ENCODE data around the gene KIF17.

Gene KIF17

DNA sequence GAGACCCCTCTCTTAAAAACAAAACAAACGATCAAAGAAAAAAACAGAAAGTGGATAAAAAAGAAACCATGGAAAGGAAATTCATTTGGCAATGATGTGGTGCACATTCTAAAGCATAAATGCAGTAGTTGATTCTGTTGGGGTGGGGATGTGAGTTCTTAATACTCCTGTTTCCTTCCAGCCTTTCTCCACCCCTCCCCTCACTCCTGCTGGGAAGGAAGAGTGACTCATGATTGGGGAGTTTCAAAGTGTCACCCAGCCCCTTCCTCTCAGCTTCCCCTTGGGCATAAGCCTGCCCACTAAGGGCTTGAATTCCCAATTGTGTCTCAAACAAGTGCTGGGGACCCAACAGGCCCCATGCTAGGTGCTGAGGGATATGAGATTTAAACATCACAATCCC lies 91.3 kb downstream of the KIF17 start:
- H3K27me3 ChIP-seq (ENCODE audit: control insufficient read depth, insufficient read depth, low read length) = no peaks in the 10 kb centered on the region
- no peak overlapping the region for H3K4me3 ChIP-seq (ENCODE audit: low read length)
- H3K9me3 ChIP-seq (ENCODE audit: control insufficient read depth, low read depth, low read length) = no peaks in the 10 kb centered on the region
- H3K36me3 ChIP-seq (ENCODE audit: control insufficient read depth, low read depth, low read length) = no peaks in the 10 kb centered on the region
- H3K4me1 ChIP-seq (ENCODE audit: control insufficient read depth, low read depth, low read length) = peaks cover 19% of the 10 kb centered on the region
- no peak overlapping the region for H3K27ac ChIP-seq (ENCODE audit: low read length)
- H3K9ac ChIP-seq (ENCODE audit: low read length) = no peak overlapping the region

DNA sequence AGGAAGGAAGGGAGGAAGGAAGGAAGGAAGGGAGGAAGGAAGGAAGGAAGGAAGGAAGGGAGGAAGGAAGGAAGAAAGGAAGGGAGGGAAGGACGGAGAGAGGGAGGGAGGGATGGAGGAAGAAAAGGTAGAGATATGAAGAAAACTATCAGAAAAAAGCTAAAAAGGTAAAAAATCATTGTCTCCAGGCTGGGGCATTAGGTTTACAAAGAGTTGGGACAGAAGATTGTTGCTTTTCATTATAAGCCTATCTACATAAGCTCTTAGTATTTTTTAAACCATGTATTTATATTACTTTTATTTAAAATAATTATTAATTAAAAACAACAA lies 91.7 kb downstream of the KIF17 start:
- Histone ChIP-seq H3K27me3 (ENCODE audit: control insufficient read depth, insufficient read depth, low read length) (no peaks in the 10 kb centered on the region), H3K36me3 (ENCODE audit: control insufficient read depth, low read depth, low read length) (no peaks in the 10 kb centered on the region), H3K4me1 (ENCODE audit: control insufficient read depth, low read depth, low read length) (peaks cover 19% of the 10 kb centered on the region), H3K9ac (ENCODE audit: low read length) (no peak overlapping the region), H3K9me3 (ENCODE audit: control insufficient read depth, low read depth, low read length) (no peaks in the 10 kb centered on the region), H3K27ac (ENCODE audit: low read length) (no peak overlapping the region), H3K4me3 (ENCODE audit: low read length) (no peak overlapping the region)

DNA sequence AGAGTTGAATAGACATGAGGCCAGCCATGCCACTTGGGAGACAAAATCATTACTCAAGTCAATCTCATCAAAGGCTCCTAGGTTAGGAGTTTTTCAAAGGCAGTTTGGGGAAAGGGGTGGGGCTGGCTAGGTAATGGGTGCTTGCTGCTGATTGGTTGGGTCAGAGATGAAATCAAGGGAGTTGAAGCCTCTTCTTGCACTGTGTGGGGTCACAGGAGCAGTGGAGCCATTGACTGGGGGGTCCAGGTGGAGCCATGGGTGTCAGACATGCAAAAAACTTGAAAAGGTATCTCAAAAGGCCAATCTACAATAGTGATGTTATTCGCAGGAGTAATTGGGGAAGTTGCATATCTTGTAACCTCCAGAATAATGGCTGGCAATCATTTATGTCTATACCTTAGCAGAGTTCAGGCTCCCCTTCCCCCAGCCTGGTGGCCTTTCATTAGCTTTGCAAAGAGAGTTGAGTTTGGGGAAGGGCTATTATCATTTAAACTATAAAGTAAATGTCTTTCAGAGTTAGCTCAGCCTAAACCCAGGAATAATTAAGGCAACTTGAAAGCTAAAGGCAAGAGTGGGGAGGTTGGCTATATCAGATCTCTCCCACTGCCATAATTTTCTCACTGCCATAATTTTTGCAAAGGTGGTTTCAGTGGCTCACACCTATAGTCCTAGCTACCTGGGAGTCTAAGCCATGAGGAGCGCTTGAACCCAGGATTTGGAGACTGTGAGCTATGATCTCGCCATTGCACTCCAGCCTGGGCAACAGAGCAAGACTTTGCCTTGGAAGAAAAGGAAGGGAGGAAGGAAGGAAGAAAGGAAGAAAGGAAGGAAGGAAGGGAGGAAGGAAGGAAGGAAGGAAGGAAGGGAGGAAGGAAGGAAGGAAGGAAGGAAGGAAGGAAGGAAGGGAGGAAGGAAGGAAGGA lies 92.4 kb downstream of the KIF17 start:
- peak overlapping the region; percentile 18 for H3K4me3 ChIP-seq (ENCODE audit: low read length)
- no peak overlapping the region for H3K9ac ChIP-seq (ENCODE audit: low read length)
- peaks cover 19% of the 10 kb centered on the region for H3K4me1 ChIP-seq (ENCODE audit: control insufficient read depth, low read depth, low read length)
- H3K27ac ChIP-seq (ENCODE audit: low read length) = peak overlapping the region; percentile 4
- no peaks in the 10 kb centered on the region for H3K27me3 ChIP-seq (ENCODE audit: control insufficient read depth, insufficient read depth, low read length)
- H3K9me3 ChIP-seq (ENCODE audit: control insufficient read depth, low read depth, low read length) = no peaks in the 10 kb centered on the region
- no peaks in the 10 kb centered on the region for H3K36me3 ChIP-seq (ENCODE audit: control insufficient read depth, low read depth, low read length)

DNA sequence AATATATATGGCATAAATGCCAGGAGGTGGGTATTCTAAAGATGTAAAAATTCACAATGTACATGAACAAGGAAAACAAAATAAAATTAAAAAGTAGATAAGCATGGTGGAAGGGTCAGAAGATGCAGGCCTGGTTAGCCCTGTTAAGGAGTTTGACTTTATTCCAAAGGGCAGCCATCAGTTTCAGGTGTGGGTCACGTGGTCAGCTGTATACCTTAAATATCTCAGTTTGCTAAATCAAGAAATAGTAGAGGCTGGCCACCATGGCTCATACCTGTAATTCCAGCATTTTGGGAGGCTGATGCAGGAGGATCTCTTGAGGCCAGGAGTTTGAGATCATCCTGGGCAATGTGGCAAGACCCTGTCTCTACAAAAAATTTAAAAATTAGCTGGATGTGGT lies 93.1 kb downstream of the KIF17 start:
- no peaks in the 10 kb centered on the region for H3K27me3 ChIP-seq (ENCODE audit: control insufficient read depth, insufficient read depth, low read length)
- H3K27ac ChIP-seq (ENCODE audit: low read length) = no peak overlapping the region
- H3K4me3 ChIP-seq (ENCODE audit: low read length) = no peak overlapping the region

DNA sequence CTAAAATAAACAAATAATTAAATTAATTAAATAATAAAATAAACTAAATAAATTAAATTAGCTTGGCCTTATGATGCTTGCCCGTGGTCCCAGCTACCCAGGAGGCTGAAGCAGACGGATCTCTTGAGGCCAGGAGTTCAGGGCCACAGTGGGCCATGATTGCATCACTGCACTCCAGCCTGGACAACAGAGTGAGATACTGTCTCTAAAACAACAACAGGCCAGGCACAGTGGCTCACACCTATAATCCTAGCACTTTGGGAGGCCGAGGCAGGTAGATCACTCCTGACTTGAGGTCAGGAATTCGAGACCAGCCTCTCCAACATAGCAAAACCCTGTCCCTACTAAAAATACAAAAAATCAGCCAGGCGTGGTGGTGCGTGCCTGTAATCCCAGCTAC lies 96.8 kb downstream of the KIF17 start:
- Histone ChIP-seq H3K27ac (ENCODE audit: low read length) (no peak overlapping the region), H3K9me3 (ENCODE audit: control insufficient read depth, low read depth, low read length) (no peaks in the 10 kb centered on the region), H3K27me3 (ENCODE audit: control insufficient read depth, insufficient read depth, low read length) (no peaks in the 10 kb centered on the region), H3K4me1 (ENCODE audit: control insufficient read depth, low read depth, low read length) (peaks cover 16% of the 10 kb centered on the region), H3K9ac (ENCODE audit: low read length) (no peak overlapping the region), H3K36me3 (ENCODE audit: control insufficient read depth, low read depth, low read length) (no peaks in the 10 kb centered on the region), H3K4me3 (ENCODE audit: low read length) (no peak overlapping the region)

More for the DNA sequence above, 93.1 kb downstream of the KIF17 start:
- Histone ChIP-seq H3K9me3 (ENCODE audit: control insufficient read depth, low read depth, low read length) (no peaks in the 10 kb centered on the region), H3K9ac (ENCODE audit: low read length) (no peak overlapping the region), H3K4me1 (ENCODE audit: control insufficient read depth, low read depth, low read length) (peaks cover 19% of the 10 kb centered on the region), H3K36me3 (ENCODE audit: control insufficient read depth, low read depth, low read length) (no peaks in the 10 kb centered on the region)

DNA sequence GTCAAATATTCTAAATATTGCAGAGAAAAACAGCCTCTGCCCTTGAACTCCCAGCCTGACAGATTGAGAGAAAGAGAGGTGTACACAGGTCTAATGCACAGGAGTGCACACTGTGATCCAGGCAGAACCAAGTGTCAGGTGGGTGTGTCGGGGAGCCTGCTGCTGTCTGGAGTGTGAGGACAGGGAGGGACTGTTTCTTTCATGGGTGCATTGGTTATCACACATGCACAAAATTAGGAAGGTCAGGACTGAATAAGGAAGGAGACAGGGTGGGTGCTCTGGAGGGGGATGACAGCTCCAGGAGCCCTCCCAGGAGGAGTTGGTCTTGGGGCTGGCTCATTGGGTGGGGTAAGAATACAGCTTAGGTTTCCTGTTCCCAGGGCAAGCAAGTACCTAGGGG lies 97.8 kb downstream of the KIF17 start:
- no peaks in the 10 kb centered on the region for H3K27me3 ChIP-seq (ENCODE audit: control insufficient read depth, insufficient read depth, low read length)
- no peaks in the 10 kb centered on the region for H3K36me3 ChIP-seq (ENCODE audit: control insufficient read depth, low read depth, low read length)
- H3K9me3 ChIP-seq (ENCODE audit: control insufficient read depth, low read depth, low read length) = no peaks in the 10 kb centered on the region
- no peak overlapping the region for H3K4me3 ChIP-seq (ENCODE audit: low read length)
- no peak overlapping the region for H3K9ac ChIP-seq (ENCODE audit: low read length)
- H3K4me1 ChIP-seq (ENCODE audit: control insufficient read depth, low read depth, low read length) = peaks cover 8% of the 10 kb centered on the region
- no peak overlapping the region for H3K27ac ChIP-seq (ENCODE audit: low read length)

DNA sequence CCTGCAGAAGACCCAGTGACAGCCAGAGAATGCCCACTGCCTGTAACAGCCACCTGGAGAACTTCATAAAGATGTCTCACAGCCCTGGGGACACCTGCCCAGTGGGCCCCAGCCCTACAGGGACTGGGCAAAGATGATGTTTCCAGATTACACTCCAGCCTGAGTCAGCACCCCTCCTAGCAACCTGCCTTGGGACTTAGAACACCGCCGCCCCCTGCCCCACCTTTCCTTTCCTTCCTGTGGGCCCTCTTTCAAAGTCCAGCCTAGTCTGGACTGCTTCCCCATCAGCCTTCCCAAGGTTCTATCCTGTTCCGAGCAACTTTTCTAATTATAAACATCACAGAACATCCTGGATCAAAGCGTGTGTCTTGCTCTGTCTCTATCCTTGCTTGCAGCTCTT lies 99.3 kb downstream of the KIF17 start:
- Histone ChIP-seq H3K36me3 (ENCODE audit: control insufficient read depth, low read depth, low read length) (no peaks in the 10 kb centered on the region), H3K27ac (ENCODE audit: low read length) (no peak overlapping the region)

DNA sequence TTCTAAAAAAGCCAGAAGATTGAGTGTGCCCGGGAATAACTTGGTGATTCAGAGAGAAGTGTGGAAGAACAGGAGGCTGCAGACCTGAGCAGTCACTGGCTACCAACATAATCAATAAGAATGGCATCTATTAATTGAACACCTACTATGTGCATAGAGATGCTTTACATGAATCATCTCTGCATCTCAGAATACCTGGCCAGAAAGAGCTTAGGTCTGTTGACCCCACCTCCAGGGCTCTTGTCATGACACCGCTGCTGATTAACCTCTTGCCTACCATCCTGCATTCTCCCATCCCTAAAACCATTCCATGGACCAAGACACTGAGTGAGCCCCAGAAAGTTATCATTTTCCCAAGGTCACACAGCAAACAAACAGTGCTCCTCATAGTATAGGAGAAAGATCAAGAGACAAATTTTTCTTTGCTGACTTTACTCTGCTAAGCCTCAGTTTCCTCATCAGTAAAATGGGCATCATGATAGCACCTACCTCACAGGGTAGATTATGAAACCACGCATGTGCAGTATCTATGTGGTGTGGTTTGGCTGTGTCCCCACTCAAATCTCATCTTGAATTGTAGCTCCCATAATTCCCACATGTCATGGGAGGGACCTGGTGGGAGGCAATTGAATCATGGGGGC lies 100.8 kb downstream of the KIF17 start:
- H3K4me3 ChIP-seq (ENCODE audit: low read length) = no peak overlapping the region
- no peaks in the 10 kb centered on the region for H3K27me3 ChIP-seq (ENCODE audit: control insufficient read depth, insufficient read depth, low read length)
- peaks cover 6% of the 10 kb centered on the region for H3K4me1 ChIP-seq (ENCODE audit: control insufficient read depth, low read depth, low read length)
- no peaks in the 10 kb centered on the region for H3K9me3 ChIP-seq (ENCODE audit: control insufficient read depth, low read depth, low read length)
- H3K9ac ChIP-seq (ENCODE audit: low read length) = no peak overlapping the region
- no peak overlapping the region for H3K27ac ChIP-seq (ENCODE audit: low read length)
- H3K36me3 ChIP-seq (ENCODE audit: control insufficient read depth, low read depth, low read length) = no peaks in the 10 kb centered on the region

More for the DNA sequence above, 99.3 kb downstream of the KIF17 start:
- H3K4me3 ChIP-seq (ENCODE audit: low read length) = no peak overlapping the region
- peaks cover 3% of the 10 kb centered on the region for H3K4me1 ChIP-seq (ENCODE audit: control insufficient read depth, low read depth, low read length)
- no peak overlapping the region for H3K9ac ChIP-seq (ENCODE audit: low read length)
- H3K27me3 ChIP-seq (ENCODE audit: control insufficient read depth, insufficient read depth, low read length) = no peaks in the 10 kb centered on the region
- H3K9me3 ChIP-seq (ENCODE audit: control insufficient read depth, low read depth, low read length) = no peaks in the 10 kb centered on the region

DNA sequence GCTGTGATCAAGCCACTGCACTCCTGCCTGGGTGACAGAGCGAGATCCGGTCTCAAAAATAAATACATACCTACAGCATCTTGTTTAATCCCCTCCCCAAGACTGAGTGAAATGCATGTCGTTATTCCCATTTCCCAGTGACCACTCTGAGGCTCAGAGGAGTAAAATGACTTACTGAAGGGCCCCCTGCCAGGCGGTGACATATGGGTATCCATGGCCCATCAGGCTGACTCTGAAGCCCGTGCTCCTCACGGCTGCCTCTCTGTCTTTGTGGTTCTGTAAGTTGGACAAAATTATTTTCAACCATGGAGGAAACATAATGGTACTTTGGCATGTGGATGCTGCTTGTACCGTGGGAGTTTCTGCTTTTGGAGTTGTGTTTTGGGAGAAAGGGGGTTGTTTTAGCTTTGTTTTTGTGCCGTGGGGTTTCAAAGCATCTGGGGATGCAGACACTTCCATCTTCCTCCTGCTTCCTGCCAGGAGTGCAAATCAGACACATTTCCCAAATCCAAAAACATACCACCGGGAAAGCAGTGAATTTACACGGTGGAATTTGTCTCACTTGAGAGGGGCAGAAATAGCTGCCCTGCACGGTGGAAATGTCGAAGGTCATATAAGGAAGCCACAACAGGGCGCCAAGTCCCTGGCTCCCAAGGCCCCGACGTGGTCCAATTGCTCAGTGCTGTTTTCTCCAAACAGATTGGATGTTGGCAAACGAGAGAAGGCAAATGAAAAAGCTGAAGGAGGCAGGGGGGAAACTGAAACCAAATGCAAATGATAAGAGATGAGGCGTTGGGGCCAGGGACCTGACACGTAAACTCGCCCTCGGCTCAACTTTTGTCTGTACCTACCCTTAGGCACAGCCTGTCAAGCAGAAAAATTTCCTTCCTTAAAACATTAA lies 101.6 kb downstream of the KIF17 start:
- H3K27ac ChIP-seq (ENCODE audit: low read length) = no peak overlapping the region
- H3K4me3 ChIP-seq (ENCODE audit: low read length) = no peak overlapping the region
- peaks cover 6% of the 10 kb centered on the region for H3K4me1 ChIP-seq (ENCODE audit: control insufficient read depth, low read depth, low read length)
- H3K36me3 ChIP-seq (ENCODE audit: control insufficient read depth, low read depth, low read length) = no peaks in the 10 kb centered on the region
- H3K9me3 ChIP-seq (ENCODE audit: control insufficient read depth, low read depth, low read length) = no peaks in the 10 kb centered on the region
- no peak overlapping the region for H3K9ac ChIP-seq (ENCODE audit: low read length)
- H3K27me3 ChIP-seq (ENCODE audit: control insufficient read depth, insufficient read depth, low read length) = no peaks in the 10 kb centered on the region

DNA sequence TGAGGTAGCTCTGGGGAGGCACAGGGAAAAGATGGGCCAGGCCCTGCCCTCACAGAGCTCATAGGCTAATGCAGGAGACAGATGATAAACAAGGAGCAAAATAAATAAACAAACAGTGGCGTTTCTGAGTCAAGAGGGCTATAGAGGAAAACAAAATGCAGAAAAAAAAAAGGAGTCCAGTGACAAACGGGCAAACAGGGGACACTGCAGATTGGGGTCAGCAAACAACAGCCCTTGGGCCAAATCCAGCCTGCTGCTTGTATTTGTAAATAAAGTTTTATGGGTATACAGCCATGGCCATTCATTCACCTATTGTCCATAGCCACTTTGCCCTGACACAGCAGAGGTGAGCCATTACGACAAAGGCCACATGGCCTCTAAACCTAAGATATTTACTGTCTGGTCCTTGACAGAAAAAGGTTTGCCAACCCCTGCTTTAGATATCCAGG lies 103.7 kb downstream of the KIF17 start:
- Histone ChIP-seq H3K27ac (ENCODE audit: low read length) (no peak overlapping the region), H3K4me1 (ENCODE audit: control insufficient read depth, low read depth, low read length) (peaks cover 11% of the 10 kb centered on the region), H3K27me3 (ENCODE audit: control insufficient read depth, insufficient read depth, low read length) (no peaks in the 10 kb centered on the region), H3K4me3 (ENCODE audit: low read length) (no peak overlapping the region), H3K36me3 (ENCODE audit: control insufficient read depth, low read depth, low read length) (no peaks in the 10 kb centered on the region), H3K9ac (ENCODE audit: low read length) (no peak overlapping the region), H3K9me3 (ENCODE audit: control insufficient read depth, low read depth, low read length) (no peaks in the 10 kb centered on the region)
